ENCODE results near the gene CLOCK. TPM values are rescaled to one million over a fixed set of nuclear protein-coding genes. Genes with fewer than 3 reads are reported as not detected.

CLOCK gene
- total and polyA plus RNA-seq, 10 of the 15 experiments (the other 5 are each of a cell fraction or from before 2014, with no cell fraction given): 2.8 to 11.7 (median 10.4) TPM

DNA sequence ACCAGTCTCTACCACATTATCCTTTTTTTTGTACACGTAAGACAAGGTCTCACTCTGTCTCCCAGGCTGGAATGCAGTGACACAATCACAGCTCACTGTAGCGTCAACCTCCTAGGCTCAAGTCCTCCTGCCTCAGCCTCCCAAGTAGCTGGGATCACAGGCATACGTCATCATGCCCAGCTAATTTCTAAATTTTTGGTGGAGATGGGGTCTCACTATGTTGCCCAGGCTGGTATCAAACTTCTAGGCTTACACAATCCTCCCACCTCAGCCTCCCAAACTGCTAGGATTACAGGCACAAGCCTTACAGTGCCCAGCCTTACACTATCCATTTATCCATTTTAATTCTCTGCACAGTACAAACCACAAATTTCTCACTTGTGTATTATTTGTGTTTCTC, 58.0 kb downstream of the CLOCK start:
- Histone ChIP-seq H3K4me2 (ENCODE audit: control insufficient read depth, insufficient read depth) (no peak overlapping the region), H3K9me3 (replicated peaks; ENCODE audit: control insufficient read depth, insufficient read depth, low read length) (no peaks in the 10 kb centered on the region), H3K4me3 (no peak overlapping the region), H3K4me1 (ENCODE audit: control insufficient read depth, insufficient read depth, low read length) (no peaks in the 10 kb centered on the region), H4K20me1 (ENCODE audit: control insufficient read depth, insufficient read depth) (no peaks in the 10 kb centered on the region), H3K79me2 (ENCODE audit: control insufficient read depth, insufficient read depth, low read length) (no peaks in the 10 kb centered on the region; the same call in 1 of the 2 replicates), H3K9ac (ENCODE audit: control insufficient read depth, insufficient read depth, low read length) (no peak overlapping the region), H3K27me3 (replicated peaks in 1 of 2; ENCODE audit: control insufficient read depth in 2 of 2, insufficient read depth in 2 of 2, low read length in 1 of 2) (no peaks in the 10 kb centered on the region), H3K36me3 (ENCODE audit: control insufficient read depth in 2 of 2, insufficient read depth in 2 of 2, low read length in 1 of 2) (peaks cover 0 to 8% of the 10 kb centered on the region in 2 experiments; a peak in 2 of 4 replicates), H2AFZ (ENCODE audit: control insufficient read depth, low read depth, low read length) (no peak overlapping the region), H3K27ac (ENCODE audit: control insufficient read depth, insufficient read depth) (no peak overlapping the region)
- ChIA-PET CTCF (no interaction called here), POLR2A (no interaction called here), RAD21 (ENCODE audit: unreplicated experiment) (no interaction called here), SMC1A (ENCODE audit: uncharacterized antibody, unreplicated experiment) (no interaction called here)
- in situ Hi-C loops (cut with MboI) (no loop called here), intact Hi-C loops (cut with micrococcal nuclease; ENCODE audit: unreplicated experiment) (no loop called here)
- BruUV-seq (replicated peaks): no TSS peak
- no peak for FAIRE-seq
- 100% methylated on average over 3 of the region's 3 CpGs for WGBS (ENCODE audit: insufficient coverage, insufficient replicate concordance, low lambda C conversion rate, missing lambda C conversion rate)
- DNase-seq (ENCODE audit: low read depth, low spot score): no peak
- TF ChIP-seq IKZF1 (conservative IDR thresholded peaks at IDR 0.05) (no peak), SUZ12 (IDR thresholded peaks at IDR 0.05; ENCODE audit: unreplicated experiment) (no peak), NFIC (IDR thresholded peaks at IDR 0.05; ENCODE audit: low read depth, low read length) (no peak), BHLHE40 (IDR thresholded peaks at IDR 0.05; ENCODE audit: borderline replicate concordance in 1 of 2, low read depth in 2 of 2, low read length in 1 of 2) (no peak), POLR2AphosphoS5 (IDR thresholded peaks at IDR 0.05; ENCODE audit: low read length) (no peak), BRCA1 (IDR thresholded peaks at IDR 0.05; ENCODE audit: low read depth, low read length) (no peak), FOS (IDR thresholded peaks at IDR 0.05; ENCODE audit: borderline replicate concordance, extremely low read depth, insufficient read length) (no peak), ATF3 (IDR thresholded peaks at IDR 0.05; ENCODE audit: borderline replicate concordance, extremely low read depth, low read depth, low read length) (no peak)
- no peak for ATAC-seq

GRCh38 chr4:55485821-55486220, 60.9 kb downstream of the CLOCK start:
- FAIRE-seq (no peak), DNase-seq (ENCODE audit: low read depth, low spot score) (no peak), ATAC-seq (no peak)
- WGBS (ENCODE audit: insufficient coverage, insufficient replicate concordance, low lambda C conversion rate, missing lambda C conversion rate): 97% methylated on average over 1 of the region's 1 CpG
- ChIA-PET SMC1A (ENCODE audit: uncharacterized antibody, unreplicated experiment) (interaction anchor here (0.6 kb wide), 1 partner anchor 125 kb away, joined by 3 read pairs; no protein-coding TSS in a partner anchor), POLR2A (no interaction called here), RAD21 (ENCODE audit: unreplicated experiment) (no interaction called here), CTCF (no interaction called here)
- H3K4me3 ChIP-seq: no peak overlapping the region
- no peak overlapping the region for H2AFZ ChIP-seq (ENCODE audit: control insufficient read depth, low read depth, low read length)
- no peaks in the 10 kb centered on the region for H3K27me3 ChIP-seq (replicated peaks in 1 of 2; ENCODE audit: control insufficient read depth in 2 of 2, insufficient read depth in 2 of 2, low read length in 1 of 2)
- in situ Hi-C loops (cut with MboI): no loop called here
- H3K79me2 ChIP-seq (ENCODE audit: control insufficient read depth, insufficient read depth, low read length): no peaks in the 10 kb centered on the region; the same call in 1 of the 2 replicates
- no peak overlapping the region for H3K27ac ChIP-seq (ENCODE audit: control insufficient read depth, insufficient read depth)
- no peaks in the 10 kb centered on the region for H3K4me1 ChIP-seq (ENCODE audit: control insufficient read depth, insufficient read depth, low read length)
- H3K4me2 ChIP-seq (ENCODE audit: control insufficient read depth, insufficient read depth): no peak overlapping the region
- H3K9ac ChIP-seq (ENCODE audit: control insufficient read depth, insufficient read depth, low read length): no peak overlapping the region
- H3K36me3 ChIP-seq (ENCODE audit: control insufficient read depth in 2 of 2, insufficient read depth in 2 of 2, low read length in 1 of 2): peaks cover 0 to 11% of the 10 kb centered on the region in 2 experiments; a peak in 2 of 4 replicates
- intact Hi-C loops (cut with micrococcal nuclease; ENCODE audit: unreplicated experiment): no loop called here
- H3K9me3 ChIP-seq (replicated peaks; ENCODE audit: control insufficient read depth, insufficient read depth, low read length): no peaks in the 10 kb centered on the region
- no TSS peak for BruUV-seq (replicated peaks)
- no peaks in the 10 kb centered on the region for H4K20me1 ChIP-seq (ENCODE audit: control insufficient read depth, insufficient read depth)
- TF ChIP-seq HDAC6 (IDR thresholded peaks at IDR 0.05; ENCODE audit: unreplicated experiment): no peak
- no peak for TF ChIP-seq KAT2A (conservative IDR thresholded peaks at IDR 0.05; ENCODE audit: control insufficient read depth, low read depth, low read length)
- TF ChIP-seq DPF2 (IDR thresholded peaks at IDR 0.05): no peak
- TF ChIP-seq ZBTB4 (CRISPR knock-in tag; IDR thresholded peaks at IDR 0.05): no peak
- no peak for TF ChIP-seq ZNF622 (IDR thresholded peaks at IDR 0.05)
- TF ChIP-seq EZH2 (IDR thresholded peaks at IDR 0.05; ENCODE audit: borderline replicate concordance, control insufficient read depth, low read depth, low read length): no peak
- no peak for TF ChIP-seq WRNIP1 (IDR thresholded peaks at IDR 0.05; ENCODE audit: borderline replicate concordance, low read depth, low read length)
- TF ChIP-seq JUND (IDR thresholded peaks at IDR 0.05; ENCODE audit: low read depth, low read length): no peak
